HG03159 (cell line): ENCODE data around the gene PPP1R9B.

Source experiments
- ATAC-seq: cut with Tn5 transposase; IDR thresholded peaks from one replicate; pipeline ENCODE4 v1.9.1; 2021; ENCODE audit warnings: mild to moderate bottlenecking, moderate library complexity; ENCODE audit not compliant: unreplicated experiment

PPP1R9B gene

DNA sequence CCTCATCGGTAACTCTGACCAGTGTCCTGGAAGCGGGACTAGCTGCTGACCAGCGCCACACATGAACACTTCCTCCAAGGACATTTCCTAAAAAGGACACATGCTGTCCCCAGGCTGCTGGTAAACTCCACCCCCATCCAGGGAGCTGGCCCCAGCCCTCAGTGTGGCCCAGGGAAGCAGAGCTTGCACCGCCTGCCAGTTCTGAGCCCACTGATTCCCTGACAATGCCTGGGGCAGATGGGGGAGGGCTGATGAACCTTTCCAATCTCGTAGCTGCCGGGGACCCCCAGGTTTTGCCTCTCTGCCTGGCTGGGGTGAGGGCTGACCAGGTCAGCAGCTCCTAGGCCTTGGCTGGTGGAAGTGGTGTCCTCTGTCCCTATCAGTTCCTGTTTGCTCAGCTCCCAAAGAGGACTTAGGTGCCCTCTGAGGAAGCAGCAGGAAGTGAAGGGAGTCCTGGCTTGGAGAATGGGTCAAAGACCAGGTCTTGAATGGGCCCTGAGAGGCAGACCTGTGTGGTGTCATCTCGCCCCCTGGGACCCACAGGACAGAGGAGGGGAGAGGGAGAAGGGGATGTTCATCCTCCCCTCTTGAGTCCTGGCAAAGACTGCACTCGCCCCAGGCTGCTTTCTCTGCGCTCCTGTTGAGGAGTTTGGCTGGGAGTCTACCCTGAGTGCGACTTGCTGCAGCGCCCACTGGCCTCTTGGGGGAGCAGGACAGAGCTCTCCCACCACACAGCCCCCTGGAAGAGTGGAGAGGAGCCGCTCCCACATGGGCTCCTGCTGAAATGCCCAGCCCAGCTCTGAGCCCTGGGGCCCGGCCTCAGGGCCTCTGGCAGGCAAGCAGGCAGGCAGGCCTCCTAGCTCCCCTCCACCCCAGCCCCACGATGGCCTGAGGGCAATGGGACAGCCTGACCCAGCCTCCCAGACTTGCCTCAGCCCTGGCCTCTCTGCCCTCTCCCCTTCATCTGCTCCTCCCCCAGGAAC lies 38.5 kb downstream of the PPP1R9B start:
- ATAC-seq: no peak

DNA sequence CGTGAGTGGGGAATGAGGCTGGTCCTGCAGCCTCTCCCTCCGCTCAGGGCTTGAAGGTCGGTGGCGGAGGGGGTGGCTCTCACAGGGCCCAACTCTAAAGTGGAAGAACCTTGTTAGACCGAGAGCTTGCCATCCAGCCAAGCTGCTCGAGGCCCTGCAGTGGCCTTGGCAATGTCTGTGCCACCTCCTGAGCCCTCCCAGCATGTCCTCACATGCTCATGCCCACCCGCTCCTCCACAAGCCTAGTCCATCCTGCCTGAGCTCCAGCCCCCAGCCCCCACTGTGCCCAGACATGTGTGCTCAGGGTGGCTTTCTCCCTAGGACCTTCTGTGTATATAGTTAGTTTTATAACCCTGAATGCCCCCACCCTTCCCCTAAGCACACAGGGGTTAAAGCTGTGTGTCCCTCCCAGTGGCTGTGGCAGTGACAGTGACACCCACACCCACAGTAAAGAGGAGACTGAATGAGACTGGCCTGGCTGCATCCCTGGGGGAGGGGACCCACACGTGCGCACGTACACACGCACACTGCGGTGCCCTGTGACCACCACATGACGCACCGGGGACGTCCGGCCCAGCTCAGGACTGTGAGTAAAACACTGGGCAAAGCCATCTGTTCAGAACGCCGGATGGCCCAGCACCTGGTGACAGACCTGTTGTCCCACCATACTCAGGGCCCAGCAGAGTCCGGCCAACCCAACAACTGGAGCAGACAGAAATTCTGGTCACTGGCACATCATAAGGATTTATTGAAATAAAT lies 39.7 kb downstream of the PPP1R9B start:
- ATAC-seq: no peak

DNA sequence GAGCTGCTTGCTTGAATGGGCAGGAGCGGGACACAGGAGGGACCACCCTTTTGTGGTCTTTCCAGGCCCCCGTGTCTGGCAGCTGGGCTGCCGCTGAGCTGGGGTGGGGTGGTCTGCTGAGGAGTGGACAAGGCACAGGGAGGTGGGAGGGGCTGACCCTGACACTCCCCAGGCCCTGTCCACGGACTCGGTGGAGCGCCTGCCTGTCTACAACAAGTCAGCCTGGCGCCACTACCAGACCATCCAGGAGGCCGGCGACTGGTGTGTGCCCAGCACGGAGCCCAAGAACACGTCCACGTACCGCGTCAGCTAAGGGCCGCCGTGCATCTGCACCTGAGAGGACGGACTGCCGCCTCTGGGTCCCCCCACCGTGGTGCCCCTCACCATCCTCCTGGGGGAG lies 40.7 kb downstream of the PPP1R9B start:
- ATAC-seq: no peak

DNA sequence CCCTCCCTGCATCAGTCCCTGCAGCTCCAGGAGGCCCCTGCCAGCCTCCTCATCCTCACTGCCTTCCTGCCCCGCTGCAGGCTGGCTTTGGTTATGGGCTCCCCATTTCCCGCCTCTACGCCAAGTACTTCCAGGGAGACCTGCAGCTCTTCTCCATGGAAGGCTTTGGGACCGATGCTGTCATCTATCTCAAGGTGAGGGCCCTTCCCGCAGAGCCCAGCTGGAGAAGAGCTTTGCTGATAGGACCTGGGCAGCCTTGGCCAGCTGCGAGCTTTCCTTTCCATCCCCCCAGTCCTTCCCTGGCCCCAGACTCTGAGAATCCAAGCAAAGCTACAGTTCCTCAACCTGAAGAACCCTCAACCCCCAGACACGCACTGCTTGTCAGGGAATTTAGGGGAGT lies 41.3 kb downstream of the PPP1R9B start:
- no peak for ATAC-seq

DNA sequence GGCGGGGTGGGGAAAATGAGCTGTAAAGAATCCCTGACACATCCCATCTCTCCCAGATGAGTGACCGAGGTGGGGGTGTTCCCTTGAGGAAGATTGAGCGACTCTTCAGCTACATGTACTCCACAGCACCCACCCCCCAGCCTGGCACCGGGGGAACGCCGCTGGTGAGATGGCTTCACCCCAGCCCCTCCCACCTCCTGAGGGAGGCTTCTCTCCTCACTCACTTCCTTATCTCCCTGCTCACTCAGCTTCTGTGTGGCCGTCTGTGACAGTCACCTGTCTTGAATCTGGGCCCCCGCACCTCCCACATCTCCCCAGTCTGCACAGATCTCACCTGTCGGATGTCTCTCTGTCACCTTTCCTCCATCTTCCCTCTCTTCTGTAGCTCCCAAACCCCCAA lies 41.9 kb downstream of the PPP1R9B start:
- ATAC-seq: no peak

DNA sequence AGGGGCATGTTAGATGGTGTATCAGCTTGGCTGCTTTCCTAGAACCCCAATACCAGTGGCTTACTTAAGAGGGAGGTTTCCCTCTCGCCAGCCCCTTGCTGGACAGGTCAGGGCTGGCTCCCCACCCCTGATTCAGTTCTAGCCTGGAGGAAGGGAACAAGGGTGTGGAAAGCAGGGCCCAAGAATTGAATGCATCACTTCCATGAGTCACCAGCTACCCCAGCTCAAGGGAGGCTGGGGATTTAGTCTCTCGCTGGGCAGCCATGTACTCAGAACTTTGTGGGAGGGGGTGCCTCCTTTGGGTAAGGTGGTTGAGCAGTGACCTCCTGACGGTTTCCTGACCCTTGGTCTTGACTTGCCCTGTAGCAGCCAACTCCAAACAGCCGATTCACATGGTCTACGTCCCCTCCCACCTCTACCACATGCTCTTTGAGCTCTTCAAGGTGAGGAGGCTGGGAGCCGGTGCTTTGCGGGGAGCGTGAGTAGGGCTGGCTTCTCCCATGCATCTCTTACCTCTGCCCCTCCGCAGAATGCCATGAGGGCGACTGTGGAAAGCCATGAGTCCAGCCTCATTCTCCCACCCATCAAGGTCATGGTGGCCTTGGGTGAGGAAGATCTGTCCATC lies 42.6 kb downstream of the PPP1R9B start:
- no peak for ATAC-seq

DNA sequence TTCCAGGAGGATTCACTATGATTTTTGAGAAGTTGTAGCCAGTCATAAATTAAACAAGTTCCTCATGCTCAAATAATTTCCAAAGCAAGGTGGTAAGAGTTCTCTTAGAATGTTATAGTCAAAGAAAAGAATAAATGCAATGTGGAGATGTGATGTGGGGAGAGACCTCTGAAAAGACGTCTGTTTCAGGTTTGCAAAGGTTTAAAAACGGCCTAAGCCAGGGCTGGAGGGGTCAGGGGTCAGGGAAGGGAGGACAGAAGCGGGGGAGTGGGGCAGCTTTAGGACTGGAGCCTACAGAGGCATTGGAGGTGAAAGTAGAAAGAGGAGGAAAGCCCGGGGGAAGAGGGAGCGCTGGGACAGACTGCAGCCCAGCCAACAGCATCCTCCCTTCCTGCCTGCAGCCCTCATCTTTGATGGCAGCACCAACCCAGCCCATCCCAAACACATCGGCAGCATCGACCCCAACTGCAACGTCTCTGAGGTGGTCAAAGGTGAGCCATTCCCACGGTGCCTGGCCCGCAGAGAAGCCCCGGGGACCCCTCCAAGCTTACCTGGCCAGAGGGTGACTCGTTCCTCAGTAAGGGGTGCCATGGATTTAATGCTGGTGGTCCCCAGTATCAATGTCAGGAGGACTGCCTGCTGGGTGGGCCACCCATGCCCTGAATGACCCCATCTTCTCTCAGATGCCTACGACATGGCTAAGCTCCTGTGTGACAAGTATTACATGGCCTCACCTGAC lies 43.9 kb downstream of the PPP1R9B start:
- ATAC-seq: no peak

DNA sequence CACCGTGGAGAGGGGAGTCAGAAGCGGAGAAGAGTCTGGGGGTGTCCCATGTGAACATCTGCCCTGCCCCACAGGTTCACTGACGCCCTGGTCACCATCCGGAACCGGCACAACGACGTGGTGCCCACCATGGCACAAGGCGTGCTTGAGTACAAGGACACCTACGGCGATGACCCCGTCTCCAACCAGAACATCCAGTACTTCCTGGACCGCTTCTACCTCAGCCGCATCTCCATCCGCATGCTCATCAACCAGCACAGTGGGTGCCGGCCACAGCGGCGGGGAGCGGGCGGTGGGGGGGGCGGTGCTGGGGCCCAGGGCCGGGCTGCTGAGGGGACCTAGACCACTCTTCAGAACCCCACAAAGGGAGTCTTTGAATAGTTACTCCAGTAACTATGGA lies 44.7 kb downstream of the PPP1R9B start:
- no peak for ATAC-seq

DNA sequence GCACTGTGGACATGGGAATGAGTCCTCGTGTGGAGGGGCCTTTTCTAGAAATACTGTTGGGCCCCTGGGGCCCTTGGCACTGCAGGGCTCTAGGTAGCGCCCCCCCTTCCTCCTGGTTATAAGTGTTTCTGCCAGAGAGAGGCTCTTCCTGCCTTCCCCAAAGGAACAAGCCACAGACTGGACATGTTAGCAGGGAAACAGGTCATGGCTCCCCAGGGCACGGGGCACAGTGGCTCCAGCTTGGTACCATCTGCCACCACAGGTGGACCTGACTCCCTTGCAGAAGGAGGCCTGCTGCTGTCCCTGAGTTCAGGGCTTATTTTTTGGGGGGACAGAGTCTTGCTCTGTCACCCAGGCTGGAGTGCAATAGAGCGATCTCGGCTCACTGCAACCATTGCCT lies 46.5 kb downstream of the PPP1R9B start:
- no peak for ATAC-seq

DNA sequence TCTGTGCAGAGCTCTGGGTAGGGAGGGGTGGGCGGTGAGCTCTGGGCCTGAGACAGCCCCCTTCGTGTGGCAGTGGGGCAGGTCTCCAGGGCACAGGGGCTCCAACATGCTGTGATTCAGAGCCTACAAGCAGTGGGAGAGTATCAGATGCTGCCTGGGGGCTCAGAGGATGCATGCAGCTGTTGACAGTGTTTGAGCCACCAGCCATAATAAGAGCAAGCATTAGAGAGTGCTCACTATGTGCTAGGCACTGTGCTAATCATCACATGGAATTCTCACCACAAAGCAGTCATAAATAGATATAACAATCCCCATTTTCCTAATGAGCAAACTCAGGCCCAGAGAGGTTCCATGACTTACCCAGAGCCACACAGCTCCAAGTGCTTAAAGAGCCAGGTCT lies 47.2 kb downstream of the PPP1R9B start:
- ATAC-seq: no peak

DNA sequence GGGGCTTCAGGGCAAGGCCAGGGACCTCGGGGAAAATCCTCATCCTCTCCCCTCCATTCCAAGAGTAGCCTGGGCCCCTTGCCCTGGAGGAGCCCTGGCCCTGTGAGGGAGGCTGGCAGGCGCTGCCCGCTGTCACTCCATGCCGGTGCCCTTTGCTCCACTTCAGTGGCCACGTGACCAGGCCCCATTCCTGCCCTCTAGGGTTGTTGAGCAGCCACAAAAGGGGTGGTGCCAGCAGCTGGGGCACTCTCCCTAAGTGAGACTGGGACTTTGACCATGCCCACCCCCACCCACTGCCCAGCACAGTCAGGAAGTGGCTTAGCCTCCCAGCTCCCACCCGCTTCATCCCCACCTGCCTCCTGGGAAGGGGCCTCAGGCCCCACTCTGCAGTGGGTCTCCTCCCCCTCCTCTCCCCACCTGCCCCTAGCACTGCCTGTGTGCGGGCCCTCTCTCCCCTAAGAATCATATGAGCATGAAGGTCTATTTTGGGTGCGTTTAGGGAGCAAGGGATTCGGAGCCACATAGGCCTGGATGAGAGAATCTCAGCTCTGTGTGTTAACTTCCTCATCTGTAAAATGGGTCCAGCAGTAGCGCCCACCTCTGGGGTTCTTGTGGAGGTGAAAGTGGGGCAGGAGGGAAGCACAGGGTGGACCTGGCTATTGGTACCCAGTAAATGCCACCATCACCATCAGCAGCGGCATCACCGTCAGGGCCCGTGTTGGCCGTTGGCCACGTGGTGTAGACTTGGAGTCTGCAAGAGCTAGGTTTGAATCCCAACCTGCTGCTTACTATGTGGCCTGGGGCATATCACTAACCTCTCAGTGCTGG lies 48.1 kb downstream of the PPP1R9B start:
- no peak for ATAC-seq

DNA sequence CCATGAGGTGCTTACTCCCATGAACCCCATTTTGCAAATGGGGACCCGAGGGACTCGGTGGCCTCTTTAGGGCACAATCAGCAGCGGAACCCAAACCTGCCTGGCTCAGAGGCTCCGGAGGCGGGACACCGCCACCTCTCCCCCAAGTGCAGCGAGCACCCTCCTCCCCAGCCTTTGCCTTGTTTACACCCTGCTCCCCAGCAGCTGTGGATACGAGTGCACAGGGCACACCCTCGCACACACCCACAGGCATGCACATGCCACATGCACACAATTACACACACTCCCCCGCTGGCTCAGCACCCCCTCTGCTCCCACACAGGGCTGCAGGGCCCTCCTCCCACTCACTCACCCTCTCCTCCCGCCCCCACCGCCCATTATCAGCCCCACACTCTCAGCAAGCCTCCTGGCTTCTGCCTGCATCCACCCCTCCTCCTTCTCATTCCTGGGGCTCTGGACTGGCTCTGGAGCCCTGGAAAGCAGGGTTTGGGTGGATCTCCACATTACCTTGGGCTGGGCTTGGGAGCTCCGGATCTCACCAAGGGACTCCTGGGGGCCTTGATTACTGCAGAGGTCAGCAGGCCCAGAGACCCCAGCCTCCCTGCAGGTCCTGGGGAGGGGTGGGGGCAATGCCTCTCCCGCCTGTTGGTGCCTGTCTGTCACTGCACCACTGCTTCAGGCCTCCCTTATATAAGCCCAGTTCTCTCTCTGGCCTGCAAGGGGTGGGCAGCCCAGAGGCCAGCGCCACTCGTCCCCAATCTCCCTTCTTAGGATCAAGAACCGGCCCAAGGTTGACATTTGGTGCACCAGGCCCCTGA lies 48.9 kb downstream of the PPP1R9B start:
- no peak for ATAC-seq

DNA sequence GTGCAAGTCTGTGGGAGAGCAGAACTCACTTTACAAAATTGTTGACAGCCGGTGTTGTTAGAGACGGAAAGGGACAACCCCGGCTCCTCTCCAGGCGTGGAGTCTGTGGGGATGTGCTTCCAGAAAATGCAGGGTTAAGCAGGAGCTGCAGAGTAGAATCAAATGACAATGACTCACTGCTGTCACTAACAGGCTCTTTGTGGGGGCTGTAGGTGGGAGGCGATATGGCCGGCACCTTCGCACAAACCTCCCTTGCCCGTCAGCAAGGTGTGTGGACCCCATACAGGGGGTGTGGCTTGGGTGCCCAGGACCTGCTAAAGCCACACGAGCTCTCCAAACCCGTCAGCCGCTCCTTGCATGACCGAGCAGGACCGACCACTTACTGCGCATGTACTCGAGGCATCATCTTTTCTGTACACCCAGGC lies 49.5 kb downstream of the PPP1R9B start:
- no peak for ATAC-seq

DNA sequence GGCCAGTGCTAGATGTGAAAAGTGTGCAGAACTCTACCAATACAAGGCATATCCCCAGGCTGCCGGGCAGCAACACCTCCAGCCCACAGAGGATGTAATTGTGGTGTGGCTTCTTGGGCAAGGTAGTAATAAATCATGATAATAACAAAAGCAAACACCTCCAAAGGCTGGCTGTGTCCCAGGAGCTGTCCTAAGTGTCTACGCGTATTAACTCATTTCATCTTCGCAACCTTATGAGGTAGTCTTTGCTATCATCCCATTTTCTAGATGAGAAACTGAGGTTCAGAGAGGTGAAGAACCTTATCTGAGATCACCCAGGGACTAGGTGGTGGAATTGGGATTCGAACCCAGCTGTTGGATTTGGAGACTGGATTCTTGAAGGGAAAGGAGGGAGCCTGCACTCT lies 50.0 kb downstream of the PPP1R9B start:
- ATAC-seq: no peak

DNA sequence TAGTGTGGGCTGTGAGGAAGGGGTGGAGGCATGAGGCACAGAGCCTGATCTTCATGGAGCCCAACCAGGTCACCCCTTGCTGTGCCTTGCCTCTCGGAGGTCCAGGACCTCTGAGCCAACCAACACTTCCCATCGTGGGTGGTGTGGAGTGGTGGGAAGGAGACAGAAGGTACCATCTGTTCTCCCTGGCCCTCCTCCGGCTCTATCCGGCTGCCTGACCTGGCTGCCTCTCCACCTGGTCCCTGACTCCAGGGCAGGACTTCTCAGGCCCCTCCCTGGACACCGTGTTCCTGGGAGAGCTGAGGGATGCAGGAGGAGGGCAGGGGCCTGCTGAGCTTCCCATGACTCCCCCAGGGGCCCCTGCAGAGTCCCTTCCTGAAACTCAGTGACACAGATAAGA lies 51.5 kb downstream of the PPP1R9B start:
- ATAC-seq: no peak

DNA sequence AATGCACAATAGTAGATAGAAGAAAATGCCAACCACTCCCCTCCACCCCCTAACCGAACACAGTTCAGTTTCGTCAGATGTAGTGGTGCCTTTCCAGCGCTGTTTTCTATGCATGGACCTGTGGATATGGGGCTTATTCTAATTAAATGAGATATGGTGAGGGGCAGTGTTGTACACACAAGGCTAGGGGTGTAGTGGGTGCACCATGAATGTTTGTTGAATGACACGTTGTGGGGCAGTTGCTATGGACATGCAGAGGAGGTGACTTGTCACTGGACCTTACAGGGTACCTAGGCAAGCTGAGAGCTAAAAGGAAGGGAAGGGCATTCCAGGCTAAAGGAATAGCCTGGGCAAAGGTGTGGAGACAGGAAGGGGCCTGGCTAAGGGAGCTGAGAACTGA lies 51.9 kb downstream of the PPP1R9B start:
- ATAC-seq: no peak

DNA sequence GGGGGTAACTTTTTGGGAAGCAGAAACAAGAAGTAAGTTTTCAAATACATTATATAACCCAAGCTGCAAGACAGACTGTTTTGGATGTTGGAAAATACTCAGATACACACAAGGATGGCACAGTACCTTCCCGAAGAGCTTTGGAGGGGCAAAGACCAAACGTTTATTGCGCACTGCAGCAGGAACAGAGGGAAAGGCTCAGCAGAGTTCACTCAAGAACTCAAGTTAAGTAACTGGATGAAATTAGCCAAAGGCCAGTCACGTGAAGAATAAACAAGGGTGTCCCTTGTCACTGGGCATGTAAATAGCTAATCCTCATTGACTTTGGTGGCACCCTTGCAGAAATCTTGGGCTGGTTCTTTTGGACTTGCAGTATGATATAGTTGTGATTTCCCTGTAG lies 52.6 kb downstream of the PPP1R9B start:
- no peak for ATAC-seq

DNA sequence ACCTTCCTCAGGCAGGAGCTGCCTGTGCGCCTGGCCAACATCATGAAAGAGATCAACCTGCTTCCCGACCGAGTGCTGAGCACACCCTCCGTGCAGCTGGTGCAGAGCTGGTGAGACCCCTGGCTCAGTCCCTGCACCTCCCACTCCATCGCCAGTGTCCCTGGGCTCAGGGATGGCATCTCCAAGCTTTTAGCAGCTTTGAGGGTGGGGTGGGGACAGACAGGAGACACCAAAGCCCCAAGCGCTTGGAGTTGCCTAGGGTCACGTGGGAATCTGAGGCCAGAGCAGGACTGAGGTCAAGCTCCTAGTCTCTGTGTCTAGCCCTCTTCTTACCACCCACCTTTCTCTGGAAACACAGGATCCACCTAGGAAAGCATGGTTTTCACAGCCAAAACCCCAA lies 53.0 kb downstream of the PPP1R9B start:
- no peak for ATAC-seq

DNA sequence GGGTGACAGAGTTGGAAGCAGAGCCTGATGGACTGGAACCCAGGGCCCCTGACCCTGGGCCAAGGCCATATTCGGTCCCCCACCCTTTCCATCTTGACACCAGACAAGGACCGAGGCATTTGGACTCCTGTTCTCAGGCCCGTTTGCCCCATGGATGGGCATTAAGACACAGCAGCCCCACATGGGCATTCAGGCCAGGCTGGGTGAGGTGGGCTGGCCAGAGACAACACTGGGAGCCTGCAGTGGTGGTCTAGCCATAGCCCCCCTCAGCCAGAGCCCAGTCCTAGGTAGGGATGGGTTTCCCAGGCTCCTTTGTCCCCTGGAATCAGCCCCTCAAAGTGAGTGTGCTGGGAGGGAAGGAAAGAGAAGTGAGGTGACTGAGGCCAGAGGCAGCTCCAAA lies 53.7 kb downstream of the PPP1R9B start:
- ATAC-seq: no peak
